Colon (tissue), 2 donors: ENCODE results near the gene FAM193B.

Experiments used
- FAIRE-seq: peaks from 2 replicates; lab custom pipeline; 2012; peaks lifted over from hg19 to GRCh38; lab: Jason Lieb, UNC
- donor health status: control.
- donor health status: control.

FAM193B gene

GRCh38 chr5:177554474-177555111 lies at the start of gene FAM193B:
Gene FAM193B (minus strand): TSS chr5:177554563. CDS start chr5:177554458, 105 bp downstream.
- no peak for FAIRE-seq

- FAIRE-seq = no peak
Observed at GRCh38 chr5:177604116-177604521, 49.8 kb upstream of the FAM193B start.

DNA sequence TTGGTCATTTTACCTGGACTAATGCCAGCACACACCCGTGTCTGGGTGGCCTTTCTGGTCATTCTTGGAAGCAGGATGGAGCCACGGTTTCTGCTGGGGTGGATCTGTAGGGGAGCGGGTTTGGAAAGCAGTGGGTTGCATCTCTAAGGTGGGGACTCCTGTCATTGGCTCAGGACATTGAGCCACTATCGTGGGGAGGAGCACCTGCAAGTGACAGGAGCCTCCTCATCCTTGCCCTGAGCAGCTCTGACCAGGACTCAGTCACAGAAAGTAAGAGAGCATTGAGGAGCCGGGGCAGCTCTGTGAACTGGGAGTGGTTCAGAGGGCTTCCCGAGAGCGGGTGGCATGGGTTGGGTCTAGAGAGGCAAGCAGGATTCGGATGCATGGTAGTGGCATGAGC lies 49.3 kb upstream of the FAM193B start:
- FAIRE-seq = no peak

- FAIRE-seq = no peak
Observed at GRCh38 chr5:177602458-177602830, 48.1 kb upstream of the FAM193B start.

GRCh38 chr5:177601577-177602457 lies 47.5 kb upstream of the FAM193B start:
- no peak for FAIRE-seq

DNA sequence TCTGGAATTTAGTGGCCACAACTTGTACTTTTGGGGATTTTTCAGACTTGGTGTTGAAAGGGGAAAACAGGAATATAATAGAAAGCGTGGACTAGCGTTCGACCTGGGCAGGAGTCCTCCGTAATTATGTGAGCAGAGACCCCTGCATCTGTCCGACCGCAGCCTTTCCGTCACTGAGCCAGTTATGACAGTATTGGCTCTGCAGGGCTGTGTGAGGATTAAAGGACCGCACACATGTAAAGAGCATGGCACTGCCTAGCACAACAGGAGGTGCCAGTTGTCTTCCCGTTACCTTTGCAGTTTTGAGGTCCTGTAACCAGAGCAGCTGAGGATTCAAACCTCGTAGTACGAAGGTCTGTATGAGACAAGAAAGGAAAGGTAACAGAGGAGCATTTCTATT lies 46.8 kb upstream of the FAM193B start:
- FAIRE-seq = no peak

GRCh38 chr5:177600508-177601018 lies 46.2 kb upstream of the FAM193B start:
- no peak for FAIRE-seq

GRCh38 chr5:177599731-177600507 lies 45.6 kb upstream of the FAM193B start, which contains the start of gene B4GALT7:
Gene B4GALT7 (plus strand): TSS chr5:177600132. CDS start chr5:177600211, 79 bp downstream.
- no peak for FAIRE-seq

DNA sequence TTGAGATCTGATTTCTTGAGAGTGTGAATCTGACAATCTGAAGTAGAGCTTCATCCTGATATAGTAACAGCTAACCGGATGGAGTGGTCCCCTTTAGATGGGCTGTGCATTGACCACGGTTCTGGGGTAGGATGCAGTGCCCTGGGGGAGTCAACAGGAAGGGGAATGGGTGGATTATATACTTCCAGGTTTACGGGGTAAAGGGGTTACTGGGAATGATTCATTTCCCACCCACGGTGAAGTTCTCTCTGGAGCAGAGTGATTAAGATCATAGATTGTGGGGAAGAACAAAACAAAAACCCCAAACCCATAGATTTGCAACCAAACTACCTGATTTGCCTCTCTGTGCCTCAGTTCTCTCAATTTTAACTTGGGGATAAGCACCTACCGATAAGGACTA lies 44.1 kb upstream of the FAM193B start:
- no peak for FAIRE-seq

DNA sequence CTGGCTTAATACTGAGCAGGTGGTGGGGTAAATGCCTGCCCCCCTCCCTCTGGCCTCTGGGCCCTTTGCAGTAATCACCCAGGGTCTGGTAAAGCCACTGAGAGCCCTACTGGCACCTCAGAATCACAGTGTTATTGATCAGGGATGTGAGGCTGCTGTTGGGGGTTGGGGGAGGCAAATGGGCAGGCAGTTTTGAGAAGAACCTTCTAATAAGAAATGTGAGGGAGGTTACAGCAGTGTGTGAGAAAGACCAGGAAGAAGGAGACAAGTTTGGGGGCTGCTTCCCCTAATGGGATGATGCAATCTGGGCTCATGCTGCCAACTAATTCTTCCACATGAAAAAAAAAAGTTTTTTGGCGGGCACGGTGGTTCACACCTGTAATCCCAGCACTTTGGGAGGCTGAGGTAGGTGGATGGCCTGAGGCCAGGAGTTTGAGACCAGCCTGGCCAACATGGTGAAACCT lies 42.4 kb upstream of the FAM193B start:
- FAIRE-seq = no peak

- no peak for FAIRE-seq
Observed at GRCh38 chr5:177595991-177596774, 41.8 kb upstream of the FAM193B start.

GRCh38 chr5:177595026-177595585 lies 40.7 kb upstream of the FAM193B start:
- no peak for FAIRE-seq

DNA sequence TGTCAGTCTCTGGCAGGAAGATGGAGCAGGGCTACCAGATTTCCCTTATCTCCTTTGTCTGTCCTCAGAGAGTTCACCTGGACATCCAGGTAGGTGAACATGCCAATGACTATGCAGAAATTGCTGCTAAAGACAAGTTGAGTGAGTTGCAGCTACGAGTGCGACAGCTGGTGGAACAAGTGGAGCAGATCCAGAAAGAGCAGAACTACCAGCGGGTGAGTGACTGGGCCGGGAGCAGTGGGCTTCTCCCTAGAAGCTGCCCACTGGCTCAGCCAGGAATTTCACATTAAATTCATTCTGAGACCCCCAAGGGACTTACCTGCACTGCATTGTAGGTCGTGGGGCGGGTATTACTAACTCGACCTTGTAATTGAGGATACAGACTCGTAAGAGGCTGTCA lies 39.7 kb upstream of the FAM193B start:
- FAIRE-seq = no peak

GRCh38 chr5:177593511-177593910 lies 39.1 kb upstream of the FAM193B start:
- FAIRE-seq = no peak

DNA sequence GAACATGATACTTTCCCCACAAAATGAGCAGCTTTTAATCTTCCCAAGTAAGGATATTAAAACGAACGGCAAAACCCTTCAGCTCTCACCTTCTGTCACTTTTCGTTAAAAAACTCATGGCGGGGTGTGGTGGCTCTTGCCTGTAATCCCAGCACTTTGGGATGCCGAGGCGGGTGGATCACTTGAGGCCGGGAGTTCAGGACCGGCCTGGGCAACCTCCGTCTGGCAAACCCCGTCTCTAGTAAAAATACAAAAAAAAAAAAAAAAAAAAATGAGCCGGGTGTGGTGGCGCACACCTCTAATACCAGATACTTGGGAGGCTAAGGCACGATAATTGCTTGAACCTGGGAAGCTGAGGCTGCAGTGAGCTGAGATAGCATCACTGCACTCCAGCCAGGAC lies 38.5 kb upstream of the FAM193B start:
- no peak for FAIRE-seq

DNA sequence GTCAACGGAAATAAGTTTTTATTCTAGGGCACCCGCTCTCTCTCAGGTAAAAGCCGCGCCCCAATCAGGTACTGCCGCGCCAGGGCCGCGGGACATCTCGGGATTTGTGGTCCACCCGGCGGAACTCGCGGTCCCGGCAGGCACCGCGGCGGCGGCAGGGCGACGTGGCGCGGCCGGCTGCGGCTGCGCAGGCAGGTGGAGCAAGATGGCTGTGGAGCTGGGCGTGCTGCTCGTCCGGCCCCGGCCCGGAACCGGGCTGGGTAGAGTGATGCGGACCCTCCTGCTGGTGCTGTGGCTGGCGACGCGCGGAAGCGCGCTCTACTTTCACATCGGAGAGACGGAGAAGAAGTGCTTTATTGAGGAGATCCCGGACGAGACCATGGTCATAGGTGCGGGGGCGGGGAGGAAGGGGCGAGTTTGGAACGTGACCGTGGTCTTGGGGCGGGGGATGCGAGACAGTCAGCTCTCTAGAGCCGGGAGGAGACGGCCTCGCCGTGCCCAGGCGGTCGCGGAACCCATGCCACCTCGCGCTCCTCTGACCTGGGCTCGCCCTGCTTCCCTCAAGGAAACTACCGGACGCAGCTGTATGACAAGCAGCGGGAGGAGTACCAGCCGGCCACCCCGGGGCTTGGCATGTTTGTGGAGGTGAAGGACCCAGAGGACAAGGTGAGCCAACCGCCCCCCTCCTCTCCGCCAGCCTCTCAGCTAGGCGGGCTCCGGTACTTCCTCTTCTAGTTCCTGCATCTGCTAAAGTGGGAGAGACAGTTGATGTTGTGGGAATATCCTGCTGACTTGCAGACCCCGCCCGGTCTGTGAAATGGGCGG lies 37.9 kb upstream of the FAM193B start, which contains the start of gene TMED9:
TSS of gene TMED9 (plus strand) at position 194 of the 825 bp plus-strand sequence. CDS start at position 206, 12 bp downstream.
- no peak for FAIRE-seq

- FAIRE-seq = no peak
Observed at GRCh38 chr5:177591690-177592009, 37.3 kb upstream of the FAM193B start.

DNA sequence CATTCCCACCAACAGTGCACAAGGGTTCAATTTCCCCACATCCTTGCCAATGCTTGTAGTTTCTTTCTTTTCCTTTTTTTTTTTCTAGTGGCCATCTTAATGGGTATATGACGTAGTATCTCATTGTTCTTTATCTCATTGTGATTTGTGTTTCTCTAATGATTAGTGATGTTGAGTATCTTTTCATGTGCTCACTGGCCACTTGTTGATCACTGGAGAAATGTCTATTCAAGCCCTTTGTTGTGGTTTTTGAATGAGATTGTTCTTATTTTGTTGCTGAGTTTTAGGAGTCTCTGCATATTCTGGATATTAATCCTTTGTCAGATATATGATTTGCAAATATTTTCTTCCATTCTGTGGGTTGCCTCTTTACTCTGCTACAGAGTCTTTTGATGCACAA lies 36.0 kb upstream of the FAM193B start:
- no peak for FAIRE-seq

DNA sequence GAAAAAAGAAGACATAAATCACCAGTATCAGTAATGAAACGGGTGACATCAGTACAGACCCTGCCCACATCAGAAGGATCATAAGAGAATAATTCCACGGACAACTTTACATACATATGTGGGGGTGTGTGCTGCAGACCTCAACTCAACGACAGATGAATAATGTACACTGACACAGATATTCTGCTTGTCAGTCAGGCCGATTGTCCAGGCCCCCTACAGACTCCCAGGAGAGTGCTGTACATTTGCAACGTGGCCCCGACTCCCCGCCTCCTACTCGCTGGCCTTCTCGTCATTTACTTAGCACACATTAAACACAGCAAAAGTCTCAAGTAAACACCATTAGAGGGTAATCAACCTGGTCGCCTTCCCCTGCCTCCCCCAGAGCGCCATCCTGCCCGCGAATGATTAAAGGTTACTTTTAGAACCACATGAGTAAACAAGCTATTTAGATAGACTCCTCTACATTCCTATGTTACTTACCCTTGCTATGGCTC lies 34.1 kb upstream of the FAM193B start:
- FAIRE-seq = no peak

DNA sequence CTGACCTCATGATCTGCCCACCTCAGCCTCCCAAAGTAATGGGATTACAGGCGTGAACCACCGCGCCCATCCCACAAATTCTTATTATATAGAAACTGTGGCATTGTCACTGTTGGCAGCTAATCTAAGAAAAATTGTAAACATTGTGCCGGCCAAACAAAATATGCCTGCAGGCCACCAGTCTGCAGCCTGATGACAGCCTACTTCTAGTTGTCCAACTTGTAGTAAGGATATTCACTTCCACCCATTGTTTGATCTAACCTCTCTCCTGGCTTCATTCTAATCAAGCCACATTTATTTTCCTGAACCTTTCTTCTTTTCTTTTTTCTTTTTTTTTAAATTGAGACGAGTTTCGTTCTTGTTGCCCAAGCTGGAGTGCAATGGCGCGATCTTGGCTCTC lies 24.0 kb upstream of the FAM193B start:
- FAIRE-seq = no peak
